ENCODE measurements around the gene CABLES1.
"Not testable (repeated sequence)": the region's sequence is repeated elsewhere in the genome, so short reads cannot be mapped to it uniquely, and the experiment has no call there.

CABLES1 gene

DNA sequence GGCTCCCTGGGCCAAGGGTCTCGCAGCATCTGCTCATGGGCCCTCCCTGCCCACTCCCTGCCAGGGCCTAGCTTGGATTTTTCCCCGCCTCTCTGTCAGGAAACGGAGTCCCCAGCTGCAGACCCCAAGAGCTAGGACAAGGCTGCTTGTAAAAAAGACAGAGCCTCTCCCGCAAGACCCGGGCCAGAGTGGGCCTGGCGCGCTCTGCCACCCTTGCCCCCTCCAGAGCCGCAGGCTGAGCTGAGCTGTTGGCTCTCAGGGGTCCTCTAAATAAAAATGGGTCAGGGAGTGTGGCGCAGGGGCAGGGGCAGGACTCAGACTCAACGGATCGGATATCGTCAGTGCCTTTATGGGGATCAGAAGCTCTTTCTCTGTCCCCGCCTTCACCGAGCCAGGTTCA, 112.6 kb downstream of the CABLES1 start:
- no peak for DNase-seq

DNA sequence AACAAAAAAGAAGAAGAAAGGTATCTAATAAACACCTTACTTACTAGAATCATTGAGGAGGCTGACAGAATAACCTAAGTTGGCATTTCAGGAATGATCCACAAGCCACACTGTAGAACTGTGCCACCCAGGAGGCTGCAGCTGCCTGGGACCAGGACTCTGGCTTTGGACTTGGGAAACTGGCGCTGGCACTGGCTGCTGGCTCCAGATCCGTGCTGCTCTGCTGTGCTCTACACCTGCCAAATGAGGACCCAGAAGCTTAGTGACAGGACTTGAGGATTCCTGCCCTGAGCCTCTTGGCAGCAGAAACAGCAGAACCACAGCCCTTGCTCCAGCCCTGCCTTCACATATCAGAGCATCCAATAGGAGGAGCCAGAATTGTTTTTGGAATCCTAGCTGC, 113.5 kb downstream of the CABLES1 start:
- DNase-seq = no peak

DNA sequence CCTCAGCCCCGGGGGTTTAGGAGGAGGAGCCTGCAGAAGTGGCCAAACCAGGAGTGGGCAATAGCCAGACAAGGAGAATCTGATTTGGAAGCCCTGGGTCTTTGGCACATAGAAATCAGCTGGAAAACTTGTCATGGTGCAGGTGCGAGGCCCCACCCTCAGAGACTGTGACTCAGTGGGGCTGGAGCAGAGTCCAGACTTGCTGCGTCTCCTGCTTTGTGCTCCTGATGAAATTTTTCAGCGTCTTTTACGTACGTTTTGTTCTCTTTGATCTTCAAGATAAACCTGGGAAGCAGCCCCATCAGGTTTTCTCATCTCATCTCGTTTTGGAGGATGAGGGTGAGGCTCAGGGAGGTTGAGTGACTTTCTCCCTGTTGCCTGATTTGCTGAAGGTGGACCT, 114.1 kb downstream of the CABLES1 start:
- DNase-seq = no peak

DNA sequence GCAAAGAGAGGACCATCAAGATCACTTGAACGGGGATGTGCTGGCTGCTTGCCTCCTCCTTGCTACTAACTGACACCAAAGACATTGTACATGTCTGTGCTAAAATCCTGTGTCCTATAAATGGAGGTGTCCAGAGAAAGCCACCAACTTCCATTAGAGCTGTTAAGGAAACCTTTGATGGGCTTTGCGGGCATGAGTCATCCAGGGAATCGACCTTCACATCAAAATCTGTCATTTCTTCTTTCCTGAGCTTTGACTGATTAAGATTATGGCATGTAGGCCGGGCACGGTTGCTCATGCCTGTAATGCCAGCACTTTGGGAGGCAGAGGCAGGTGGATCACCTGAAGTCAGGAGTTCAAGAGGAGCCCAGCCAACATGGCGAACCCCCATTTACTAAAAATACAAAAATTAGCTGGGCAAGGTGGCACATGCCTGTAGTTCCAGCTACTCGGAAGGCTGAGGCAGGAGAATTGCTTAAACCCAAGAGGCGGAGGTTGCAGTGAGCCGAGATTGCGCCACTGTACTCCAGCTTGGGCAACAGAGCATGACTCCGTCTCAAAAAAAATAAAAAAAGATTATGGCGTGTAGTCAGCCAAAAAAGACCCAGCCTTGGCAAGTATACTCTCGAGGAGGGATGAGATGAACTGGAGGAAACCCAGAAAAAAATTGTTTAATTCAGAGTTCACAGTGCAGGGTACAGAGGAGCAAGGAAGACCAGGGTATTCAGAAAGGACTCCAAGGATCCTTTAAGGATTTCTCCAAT, 115.8 kb downstream of the CABLES1 start:
- DNase-seq = no peak

DNA sequence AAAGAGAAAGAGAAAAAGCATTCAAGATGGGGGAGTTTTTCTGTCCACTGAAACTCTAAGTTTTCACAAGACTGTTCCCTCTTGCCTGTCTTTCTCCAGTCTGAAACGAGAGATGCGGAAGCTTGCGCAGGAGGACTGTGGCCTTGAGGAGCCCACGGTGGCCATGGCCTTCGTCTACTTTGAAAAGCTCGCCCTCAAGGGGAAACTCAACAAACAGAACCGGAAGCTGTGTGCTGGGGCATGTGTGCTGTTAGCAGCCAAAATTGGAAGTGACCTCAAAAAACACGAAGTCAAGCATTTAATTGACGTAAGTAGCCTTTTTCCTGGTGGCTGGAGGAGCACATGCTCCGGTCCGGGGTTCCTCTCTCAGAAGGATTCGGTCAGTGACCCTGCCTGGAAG, 118.3 kb downstream of the CABLES1 start:
- no peak for DNase-seq

DNA sequence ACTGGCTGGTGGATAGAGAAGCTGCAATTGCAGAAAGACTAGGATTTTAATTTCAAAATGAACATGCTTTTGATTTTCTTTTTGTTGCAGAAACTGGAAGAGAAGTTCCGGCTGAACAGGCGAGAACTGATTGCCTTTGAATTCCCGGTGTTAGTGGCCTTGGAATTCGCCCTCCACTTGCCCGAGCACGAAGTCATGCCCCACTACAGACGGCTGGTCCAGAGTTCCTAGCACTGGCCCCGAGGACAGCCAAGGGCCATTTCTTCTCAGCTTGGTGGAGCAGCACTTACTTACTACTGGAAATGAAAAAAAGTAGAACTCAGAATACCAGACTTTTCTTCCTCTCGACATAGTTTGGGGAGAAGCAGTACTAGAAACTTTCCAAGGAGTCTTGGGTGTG, 121.9 kb downstream of the CABLES1 start:
- DNase-seq = no peak

DNA sequence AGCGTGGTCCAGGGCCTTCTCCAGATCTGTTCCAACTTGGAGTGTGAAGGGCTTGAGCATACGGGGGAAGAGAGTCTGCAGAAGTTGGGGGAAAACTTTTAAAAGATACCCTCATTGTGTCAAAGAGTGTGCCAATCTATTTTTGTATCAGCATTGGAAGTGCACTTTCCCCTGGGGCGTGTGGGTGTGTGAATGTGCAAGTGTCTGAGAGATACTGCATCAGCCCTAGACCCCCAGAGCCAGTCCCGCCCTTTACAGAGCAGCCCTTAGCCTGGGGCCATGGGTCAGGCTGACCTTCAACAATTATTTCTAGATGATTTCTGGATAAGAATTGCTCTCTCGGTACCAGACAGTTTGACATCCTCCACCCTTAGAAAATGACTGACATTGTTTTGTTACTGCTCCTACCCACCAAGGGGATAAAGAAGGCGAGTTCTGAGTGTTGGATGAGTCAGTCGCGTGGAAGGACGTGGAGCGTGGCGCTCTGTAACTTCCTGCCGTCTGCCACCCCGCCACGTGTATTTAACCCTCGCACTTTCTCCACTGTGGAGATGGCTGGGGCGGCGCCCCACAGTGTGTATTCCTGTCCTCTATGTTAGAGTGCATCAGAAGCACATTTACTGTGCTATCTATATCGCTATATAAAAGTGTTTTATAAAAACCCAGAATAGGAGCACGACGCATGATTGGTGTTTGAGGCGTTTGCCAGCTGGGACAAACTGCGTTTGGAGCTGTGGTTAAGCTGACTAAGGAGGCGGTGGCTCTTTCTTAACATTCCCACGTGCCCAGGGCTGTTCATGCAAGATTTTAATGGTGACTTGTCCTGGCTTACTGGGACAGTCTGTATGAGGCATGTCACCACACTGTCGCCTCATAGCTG, 122.6 kb downstream of the CABLES1 start:
- DNase-seq = no peak

DNA sequence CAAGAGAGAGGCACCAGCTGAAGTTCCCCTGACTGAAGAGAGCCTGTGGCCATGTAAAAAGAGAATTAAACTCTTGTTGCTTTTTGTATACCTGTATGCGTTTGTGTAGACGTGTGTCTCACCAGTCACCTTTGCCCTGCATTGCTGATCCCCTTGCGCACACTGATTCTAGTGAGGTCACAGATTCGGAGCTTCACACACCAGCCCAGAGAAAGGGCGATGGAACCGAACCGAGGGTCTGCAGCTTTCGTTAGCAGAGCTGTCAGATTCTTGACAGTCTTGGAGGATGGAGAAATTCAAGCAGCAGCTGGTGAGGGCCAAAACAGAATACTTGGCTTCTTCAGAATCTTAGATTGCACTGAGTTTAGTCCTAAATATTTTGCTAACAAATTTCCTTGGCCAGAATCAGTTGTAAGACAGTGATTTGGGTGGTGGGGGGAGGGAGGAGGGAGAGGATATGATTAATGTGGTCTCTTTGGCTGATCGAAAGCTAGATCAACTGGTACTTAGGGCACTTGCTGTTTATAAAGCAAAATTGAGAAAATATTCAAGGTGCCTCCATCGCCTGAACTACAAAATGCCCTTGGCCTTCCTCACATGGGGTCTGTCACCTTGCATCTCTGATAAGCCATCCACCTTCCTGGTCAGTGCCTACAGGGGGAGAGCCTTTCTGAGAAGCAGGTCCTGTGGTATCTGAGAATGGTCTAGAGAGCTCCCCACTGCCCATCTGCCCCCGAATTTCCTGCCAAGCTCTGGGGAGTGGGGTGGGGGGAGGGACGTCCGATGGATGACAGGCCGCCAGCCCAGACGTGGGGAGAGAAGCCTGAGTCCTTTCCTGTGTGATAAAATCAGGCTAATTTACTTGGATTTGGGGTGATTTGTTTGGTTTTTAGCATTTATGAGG, 123.5 kb downstream of the CABLES1 start:
- DNase-seq = no peak

DNA sequence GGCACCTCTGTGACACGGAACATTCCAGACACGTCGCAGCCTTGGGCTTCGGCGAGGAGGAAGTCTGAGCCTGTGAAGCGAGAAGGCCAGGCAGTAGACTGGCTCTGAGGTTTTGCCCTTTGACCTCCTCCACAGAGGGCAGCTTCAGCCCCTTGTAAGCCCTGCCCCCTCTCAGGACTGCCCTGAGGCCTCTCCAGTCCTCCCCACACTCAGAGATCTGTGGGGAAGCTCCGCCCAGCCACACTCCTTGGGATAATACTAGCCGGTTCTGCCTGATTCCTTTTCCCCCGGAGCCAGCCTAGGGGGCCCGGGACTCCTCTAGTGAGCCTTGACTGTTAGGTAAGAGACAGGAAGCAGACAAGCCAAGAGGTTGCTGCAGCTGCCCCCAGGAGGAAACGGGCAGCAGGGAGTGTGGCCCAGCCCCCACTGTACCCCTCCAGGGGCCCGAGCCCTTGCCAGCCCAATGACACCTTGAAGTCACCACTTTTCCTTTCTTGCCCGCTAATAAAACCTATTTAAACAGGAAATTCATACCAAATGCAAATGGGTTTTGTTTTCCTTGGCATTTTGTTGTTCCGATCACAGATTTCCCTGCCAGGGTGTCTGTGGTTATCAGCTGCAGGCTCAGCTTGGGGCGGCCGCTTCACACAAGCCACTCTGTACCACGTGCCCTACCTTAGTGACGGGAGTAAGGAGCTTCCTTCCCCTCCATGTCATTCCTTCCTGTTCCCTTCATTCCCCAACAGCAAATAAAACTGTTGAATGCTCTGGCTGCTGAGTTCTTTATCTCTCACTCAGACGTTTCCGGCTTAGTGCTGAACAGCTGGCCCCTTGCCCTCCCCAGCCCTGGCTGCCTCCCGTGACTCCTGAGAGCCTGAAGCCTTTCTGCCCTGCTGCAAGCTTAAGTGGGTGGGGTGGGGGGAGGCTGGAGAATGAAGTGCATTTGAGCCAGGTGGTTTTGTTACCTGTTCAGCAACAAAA, 124.7 kb downstream of the CABLES1 start:
- peak in 1 of 2 donors; percentile 20 for DNase-seq

DNA sequence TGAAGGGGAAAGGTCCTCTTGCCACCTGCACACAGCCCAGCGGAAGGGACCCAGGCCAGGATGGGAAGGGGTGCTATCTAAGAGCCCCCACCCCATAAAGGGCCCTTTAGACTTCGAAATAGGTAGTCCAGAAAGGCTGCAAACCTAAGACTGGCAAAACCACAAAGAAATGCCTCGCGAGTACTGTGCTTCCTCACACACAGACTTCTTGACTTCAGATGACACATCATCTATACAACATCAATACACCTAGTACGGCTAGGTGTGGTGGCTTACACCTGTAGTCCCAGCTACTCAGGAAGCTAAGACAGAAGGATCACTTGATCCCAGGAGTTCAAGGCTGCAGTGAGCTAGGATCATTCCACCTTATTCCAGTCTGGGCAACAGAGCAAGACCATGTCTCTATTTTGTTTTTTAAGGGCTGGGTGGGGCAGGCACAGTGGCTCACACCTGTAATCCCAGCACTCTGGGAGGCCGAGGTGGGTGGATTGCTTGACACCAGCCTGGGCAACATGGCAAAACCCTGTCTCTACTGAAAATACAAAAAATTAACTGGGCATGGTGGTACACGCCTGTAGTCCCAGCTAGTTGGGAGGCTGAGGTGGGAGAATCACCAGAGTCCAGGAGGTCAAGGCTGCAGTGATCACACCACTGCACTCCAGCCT, 125.8 kb downstream of the CABLES1 start:
- DNase-seq = no peak

DNA sequence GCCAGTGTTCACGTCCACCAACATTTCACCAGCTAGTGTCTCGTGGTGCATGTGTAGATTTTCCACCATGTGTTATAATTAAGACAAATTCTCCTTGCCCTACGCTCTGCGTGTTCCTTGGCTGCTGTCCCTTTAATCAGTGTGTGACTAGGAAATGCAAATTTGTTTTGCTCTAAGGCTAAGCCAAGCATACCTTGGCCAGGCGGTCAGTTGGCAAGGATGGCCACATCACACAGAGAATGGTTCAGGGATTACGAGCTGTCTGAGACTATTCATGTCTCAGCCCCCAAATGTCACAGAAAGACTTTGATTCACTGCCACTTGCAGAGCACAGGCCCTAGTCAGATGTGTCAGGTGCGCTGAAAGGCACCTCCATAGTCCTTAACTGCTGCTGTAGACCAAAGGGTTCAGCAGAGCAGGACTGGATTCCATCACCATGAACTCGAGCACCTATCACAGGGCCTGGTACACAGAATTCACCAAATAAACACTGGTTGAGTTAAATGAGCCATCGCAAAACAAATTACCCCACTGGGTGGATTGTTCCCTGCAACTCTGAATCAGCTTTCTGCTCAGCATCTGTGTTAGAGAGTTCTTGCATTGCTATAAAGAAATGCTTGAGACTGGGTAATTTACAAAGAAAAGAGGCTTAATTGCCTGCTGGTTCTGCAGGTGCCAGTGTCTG, 128.4 kb downstream of the CABLES1 start:
- no peak for DNase-seq

DNA sequence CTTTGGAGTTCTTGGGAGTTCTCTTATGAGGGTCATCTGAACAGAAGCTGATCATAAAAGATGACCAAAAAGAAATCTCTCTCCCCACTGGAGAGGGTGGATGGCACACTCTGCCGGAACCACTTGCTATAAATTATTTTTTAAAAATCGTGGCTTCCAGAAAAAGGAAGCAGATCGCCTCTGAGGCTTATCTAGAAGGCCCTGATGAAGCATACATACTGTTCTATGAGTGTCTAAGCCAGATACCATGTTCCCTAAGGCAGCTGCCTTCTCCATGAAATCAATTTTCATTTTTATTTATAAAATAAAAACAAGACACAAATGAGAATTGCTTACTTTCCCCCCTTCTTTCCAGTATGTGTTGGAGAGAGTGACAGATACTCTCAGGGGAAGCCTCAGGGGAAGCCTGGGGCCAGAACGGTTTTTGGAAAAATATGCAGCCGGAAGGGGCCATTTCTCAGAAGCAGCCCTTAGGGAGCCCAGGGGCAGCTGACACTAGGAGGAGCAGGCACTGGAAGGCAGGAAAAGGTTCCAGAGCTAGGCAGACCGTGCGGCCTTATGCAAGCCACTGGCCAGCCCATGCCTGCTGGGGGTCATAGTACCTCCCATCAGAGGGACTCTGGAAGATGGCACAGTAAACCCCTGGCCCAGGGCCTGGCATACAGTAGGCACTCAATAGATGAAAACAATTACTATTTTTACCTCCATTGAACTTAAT, 130.6 kb downstream of the CABLES1 start:
- DNase-seq = no peak

DNA sequence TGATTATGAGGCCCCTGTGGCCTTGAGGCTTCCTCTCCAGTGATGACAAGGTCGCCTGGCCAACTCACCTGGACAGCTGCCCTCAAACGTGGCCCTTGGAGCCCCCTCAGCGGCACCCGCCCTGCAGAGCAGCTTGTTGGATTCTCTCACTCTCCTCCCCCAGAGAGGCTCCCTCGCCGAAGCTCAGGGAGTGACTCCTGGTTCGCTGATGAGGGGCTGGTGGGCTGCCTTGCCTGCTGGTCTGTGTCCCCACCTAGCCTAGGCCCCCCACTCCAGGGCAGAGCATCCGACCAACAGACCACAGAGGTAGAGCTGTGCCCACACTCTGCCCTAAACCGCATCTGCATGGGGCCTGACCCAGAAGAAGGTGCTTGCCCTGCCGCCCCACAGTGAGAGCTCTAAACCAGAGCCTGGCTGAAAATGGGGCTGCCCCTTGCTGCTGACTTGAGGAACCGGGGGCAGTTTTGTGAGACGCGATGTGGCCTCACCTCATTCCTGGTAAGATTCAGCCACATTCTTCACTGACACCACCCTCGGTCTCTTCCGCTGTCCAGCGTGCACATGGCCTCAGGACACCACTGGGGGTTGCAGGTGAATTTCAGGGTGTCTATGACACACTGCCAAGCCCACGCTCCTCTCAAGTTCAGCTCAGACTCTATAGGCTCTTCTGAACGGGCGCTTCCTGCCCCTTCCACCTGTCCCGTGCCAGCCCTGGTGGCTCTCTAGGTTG, 131.6 kb downstream of the CABLES1 start:
- no peak for DNase-seq

DNA sequence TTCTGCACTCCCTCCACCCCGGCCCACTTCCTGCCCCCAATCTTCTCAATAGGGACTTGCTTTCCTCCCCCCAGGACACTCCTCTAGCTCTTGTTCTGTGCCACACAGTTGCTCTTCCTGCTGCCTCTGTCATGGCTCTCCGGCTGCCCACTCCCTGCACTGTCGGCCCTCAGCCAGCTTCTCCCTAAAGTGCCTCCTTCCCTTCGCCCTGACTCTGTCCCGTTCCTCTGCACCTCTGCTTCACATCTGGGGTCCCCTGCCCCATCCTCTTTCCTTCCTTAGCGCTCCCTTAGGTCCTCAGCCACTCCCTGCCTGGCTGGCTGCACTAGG, 132.1 kb downstream of the CABLES1 start:
- no peak for DNase-seq

DNA sequence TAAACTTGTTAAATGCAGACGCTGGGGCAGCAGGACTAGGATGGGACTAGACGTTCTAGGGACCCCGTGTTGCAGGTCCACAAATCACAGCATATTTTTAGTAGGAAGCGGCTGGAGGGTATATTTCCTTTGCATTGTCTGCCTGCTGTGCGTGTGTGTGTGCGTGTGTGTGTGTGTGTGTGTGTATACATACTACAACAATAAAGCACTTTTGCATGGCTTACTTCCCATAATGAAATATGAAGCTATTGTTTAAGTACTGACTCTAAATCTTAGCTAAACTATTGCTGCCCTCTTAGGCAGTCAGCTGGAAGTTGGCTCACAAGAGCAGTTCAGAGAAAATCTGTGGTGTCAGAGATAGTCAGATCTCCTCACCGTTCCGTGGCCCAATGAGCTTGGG, 133.4 kb downstream of the CABLES1 start:
- DNase-seq = no peak

DNA sequence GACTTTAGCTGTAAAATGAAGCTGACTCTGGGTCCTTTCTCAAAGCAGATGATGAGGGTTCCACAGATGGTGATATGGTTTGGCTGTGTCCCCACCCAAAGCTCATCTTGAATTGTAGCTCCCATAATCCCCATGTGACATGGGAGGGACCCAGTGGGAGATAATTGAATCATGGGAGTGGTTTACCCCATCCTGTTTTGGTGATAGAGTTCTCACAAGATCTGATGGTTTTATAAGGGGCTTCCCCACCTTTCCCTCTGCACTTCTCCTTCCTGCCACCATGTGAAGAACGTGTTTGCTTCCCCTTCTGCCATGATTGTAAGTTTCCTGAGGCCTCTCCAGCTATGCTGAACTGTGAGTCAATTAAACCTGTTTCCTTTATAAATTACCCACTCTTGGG, 133.8 kb downstream of the CABLES1 start:
- DNase-seq = not testable (repeated sequence)

DNA sequence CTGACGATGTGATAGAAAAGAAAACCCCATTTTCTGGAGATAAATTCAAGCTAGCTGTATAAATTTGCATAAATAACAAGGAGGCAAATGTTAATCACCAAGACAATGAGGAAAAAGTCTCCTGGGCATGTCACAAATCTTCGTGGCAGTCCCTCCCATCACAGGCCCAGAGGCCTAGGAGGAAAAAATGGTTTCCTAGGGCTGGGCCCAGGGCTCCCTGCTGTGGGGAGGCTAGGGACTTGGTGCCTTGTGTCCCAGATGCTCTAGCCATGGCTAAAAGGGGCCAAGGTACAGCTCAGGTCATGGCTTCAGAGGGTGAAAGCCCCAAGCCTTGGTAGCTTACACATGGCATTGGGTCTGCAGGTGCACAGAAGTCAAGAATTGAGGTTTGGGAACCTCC, 134.6 kb downstream of the CABLES1 start:
- DNase-seq = no peak

DNA sequence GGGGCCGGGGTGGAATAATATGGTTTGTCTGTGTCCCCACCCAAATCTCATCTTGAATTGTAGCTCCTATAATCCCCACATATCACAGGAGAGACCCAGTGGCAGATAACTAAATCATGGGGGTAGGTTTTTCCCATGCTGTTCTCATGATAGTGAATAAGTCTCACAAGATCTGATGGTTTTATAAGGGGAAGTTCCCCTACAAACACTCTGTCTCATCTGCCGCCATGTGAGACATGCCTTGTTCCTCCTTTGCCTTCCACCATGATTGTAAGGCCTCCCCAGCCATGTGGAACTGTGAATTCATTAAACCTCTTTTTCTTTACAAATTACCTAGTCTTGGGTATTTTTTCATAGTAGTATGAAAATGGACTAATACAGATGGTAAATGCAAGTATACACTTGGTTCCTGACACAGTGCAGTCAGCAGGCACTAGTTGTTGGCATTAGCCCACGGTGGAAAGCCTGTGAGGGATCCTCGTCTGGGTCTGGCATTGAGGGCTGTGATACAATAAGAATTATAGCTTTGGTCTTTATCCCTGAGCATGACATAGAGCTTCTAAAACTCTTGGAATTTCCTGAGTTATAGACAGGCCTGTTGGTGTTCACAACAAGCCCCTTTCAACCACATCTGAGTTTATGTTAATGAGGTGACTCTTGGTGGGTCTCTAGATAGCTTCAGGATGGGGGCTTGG, 135.8 kb downstream of the CABLES1 start:
- no peak for DNase-seq

Data from stimulated activated CD4-positive, alpha-beta T cell treated with anti-CD3 and anti-CD28 coated beads, Interleukin-2, amount 100 ng/mL, for 24 hours (primary cell).